Measurements from ENCODE around the gene LMF1. TPM values are rescaled to one million over a fixed set of nuclear protein-coding genes. Genes with fewer than 3 reads are reported as not detected.

LMF1 gene
- total RNA-seq, 2 experiments from 2014 or later = 17.0 to 31.4 TPM

DNA sequence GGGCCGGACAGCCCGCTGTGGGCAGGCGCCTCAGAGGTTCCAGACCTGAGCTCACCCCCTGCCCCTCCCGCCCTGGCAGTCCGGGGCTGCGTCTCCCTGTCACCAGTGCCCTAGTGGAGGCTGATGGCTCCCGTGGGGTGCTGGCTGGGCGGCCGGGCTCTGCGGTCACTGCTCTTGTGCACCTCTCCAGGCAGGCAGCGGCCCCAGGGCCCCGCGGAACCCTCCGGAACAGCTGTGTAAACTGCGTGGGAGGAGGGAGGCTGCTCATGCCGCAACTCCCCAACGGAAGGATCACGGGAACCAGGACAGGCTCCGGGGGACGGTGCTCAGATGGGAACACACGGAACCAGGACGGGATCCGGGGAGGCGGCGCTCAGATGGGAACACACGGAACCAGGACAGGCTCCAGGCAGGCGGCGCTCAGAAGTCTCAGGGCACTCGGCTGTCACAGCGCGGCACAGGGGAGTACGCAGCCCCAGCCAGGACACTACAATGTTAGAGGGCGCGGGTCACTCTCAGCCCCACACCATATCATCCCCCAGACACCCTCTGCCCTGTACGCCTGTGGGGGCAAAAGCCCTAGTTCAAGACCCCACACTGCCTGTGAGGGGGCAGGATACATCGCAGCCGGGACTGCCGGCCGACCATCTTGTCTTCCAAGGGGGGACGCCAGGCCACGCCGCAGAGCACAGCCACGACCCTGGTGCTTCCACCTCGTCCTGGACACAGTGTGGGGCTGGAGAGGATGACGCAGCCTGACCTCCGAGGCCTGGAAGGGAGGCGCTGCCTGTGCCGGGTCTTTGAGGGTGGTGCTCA, 96.2 kb downstream of the LMF1 start:
- POLR2A ChIA-PET = no interaction called here
- H3K4me2 ChIP-seq (ENCODE audit: low read length) = no peak overlapping the region
- no peaks in the 10 kb centered on the region for H3K9me2 ChIP-seq (ENCODE audit: insufficient read depth, low read length)
- no peak overlapping the region for H3K4me3 ChIP-seq (ENCODE audit: low read depth, low read length, poor library complexity, severe bottlenecking)
- no peak for DNase-seq (ENCODE audit: low spot score)
- intact Hi-C loops (cut with micrococcal nuclease; ENCODE audit: unreplicated experiment) = no loop called here
- no peaks in the 10 kb centered on the region for H3K9me3 ChIP-seq (ENCODE audit: low read length)
- no TSS peak for BruUV-seq (replicated peaks)
- no peak overlapping the region for H3K27ac ChIP-seq (ENCODE audit: low read depth, low read length, poor library complexity, severe bottlenecking)
- H3K4me1 ChIP-seq (ENCODE audit: insufficient read depth, low read length, poor library complexity, severe bottlenecking) = peaks cover 2% of the 10 kb centered on the region
- no peaks in the 10 kb centered on the region for H4K20me1 ChIP-seq (ENCODE audit: insufficient read depth, low read length)
- TF ChIP-seq EZH2phosphoT487 (IDR thresholded peaks at IDR 0.05; ENCODE audit: borderline replicate concordance, low read depth, low read length) = no peak
- TF ChIP-seq, protein P1, sequence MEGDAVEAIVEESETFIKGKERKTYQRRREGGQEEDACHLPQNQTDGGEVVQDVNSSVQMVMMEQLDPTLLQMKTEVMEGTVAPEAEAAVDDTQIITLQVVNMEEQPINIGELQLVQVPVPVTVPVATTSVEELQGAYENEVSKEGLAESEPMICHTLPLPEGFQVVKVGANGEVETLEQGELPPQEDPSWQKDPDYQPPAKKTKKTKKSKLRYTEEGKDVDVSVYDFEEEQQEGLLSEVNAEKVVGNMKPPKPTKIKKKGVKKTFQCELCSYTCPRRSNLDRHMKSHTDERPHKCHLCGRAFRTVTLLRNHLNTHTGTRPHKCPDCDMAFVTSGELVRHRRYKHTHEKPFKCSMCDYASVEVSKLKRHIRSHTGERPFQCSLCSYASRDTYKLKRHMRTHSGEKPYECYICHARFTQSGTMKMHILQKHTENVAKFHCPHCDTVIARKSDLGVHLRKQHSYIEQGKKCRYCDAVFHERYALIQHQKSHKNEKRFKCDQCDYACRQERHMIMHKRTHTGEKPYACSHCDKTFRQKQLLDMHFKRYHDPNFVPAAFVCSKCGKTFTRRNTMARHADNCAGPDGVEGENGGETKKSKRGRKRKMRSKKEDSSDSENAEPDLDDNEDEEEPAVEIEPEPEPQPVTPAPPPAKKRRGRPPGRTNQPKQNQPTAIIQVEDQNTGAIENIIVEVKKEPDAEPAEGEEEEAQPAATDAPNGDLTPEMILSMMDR (conservative IDR thresholded peaks at IDR 0.05; ENCODE audit: low read length) = no peak
- H2AFZ ChIP-seq (ENCODE audit: low read length) = no peak overlapping the region
- CTCF ChIA-PET (ENCODE audit: unreplicated experiment) = no interaction called here
- no peaks in the 10 kb centered on the region for H3K79me2 ChIP-seq (ENCODE audit: insufficient read depth, low read depth, low read length)
- H3K36me3 ChIP-seq (ENCODE audit: insufficient read depth, low read length) = no peaks in the 10 kb centered on the region

DNA sequence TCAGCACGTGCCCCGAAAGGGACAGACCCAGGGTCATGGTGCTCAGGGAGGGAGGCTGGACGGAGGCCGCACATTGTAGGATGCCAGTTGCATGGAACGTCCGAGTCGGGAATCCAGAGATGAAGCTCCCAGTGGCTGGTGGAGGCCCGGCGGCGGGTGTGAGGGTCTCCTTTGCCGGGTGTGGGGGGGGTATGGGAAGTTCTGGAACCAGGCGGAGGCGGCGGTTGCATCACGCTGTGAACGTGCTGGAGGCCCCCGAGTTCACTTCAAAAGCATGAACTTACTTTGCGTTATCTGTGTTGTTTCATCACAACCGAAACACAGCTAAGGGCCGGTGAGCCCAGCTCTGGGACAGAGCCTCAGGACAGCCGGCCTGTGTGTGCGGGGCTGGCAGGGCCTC, 96.9 kb downstream of the LMF1 start:
- Histone ChIP-seq H3K36me3 (ENCODE audit: insufficient read depth, low read length) (no peaks in the 10 kb centered on the region), H3K9me2 (ENCODE audit: insufficient read depth, low read length) (no peaks in the 10 kb centered on the region)
- CTCF ChIA-PET (ENCODE audit: unreplicated experiment) = no interaction called here

DNA sequence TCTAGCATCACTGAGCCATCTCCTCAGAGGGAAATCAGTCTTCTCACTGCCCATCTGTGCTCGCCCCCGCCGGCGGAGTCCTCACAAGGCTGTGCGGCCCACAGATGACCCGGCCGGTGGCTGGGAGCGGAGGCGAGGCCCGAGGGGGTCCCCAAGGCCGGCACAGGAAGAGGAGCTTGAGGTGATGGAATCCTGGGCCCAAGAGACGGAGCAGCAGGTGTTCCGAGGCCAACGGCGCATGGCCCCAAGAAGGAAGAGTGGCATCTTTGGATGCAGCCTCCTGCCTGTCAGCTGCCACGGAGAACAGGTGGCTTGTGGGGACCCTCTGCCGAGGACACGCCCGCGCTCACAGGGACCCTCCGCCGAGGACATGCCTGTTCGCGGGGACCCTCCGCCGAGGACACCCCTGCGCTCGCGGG, 97.5 kb downstream of the LMF1 start:
- Histone ChIP-seq H3K36me3 (ENCODE audit: insufficient read depth, low read length) (no peaks in the 10 kb centered on the region), H3K9me2 (ENCODE audit: insufficient read depth, low read length) (no peaks in the 10 kb centered on the region), H3K9me3 (ENCODE audit: low read length) (no peaks in the 10 kb centered on the region), H3K4me1 (ENCODE audit: insufficient read depth, low read length, poor library complexity, severe bottlenecking) (peaks cover 2% of the 10 kb centered on the region), H3K27ac (ENCODE audit: low read depth, low read length, poor library complexity, severe bottlenecking) (no peak overlapping the region), H3K4me3 (ENCODE audit: low read depth, low read length, poor library complexity, severe bottlenecking) (no peak overlapping the region), H3K4me2 (ENCODE audit: low read length) (no peak overlapping the region), H2AFZ (ENCODE audit: low read length) (no peak overlapping the region), H4K20me1 (ENCODE audit: insufficient read depth, low read length) (no peaks in the 10 kb centered on the region), H3K79me2 (ENCODE audit: insufficient read depth, low read depth, low read length) (no peaks in the 10 kb centered on the region)
- BruUV-seq (replicated peaks) = no TSS peak
- POLR2A ChIA-PET = no interaction called here
- DNase-seq (ENCODE audit: low spot score) = no peak
- no peak for TF ChIP-seq EZH2phosphoT487 (IDR thresholded peaks at IDR 0.05; ENCODE audit: borderline replicate concordance, low read depth, low read length)
- CTCF ChIA-PET (ENCODE audit: unreplicated experiment) = no interaction called here
- intact Hi-C loops (cut with micrococcal nuclease; ENCODE audit: unreplicated experiment) = no loop called here

More for the DNA sequence above, 96.9 kb downstream of the LMF1 start:
- POLR2A ChIA-PET = no interaction called here
- Histone ChIP-seq H3K79me2 (ENCODE audit: insufficient read depth, low read depth, low read length) (no peaks in the 10 kb centered on the region), H3K27ac (ENCODE audit: low read depth, low read length, poor library complexity, severe bottlenecking) (no peak overlapping the region), H3K4me2 (ENCODE audit: low read length) (no peak overlapping the region), H3K9me3 (ENCODE audit: low read length) (no peaks in the 10 kb centered on the region), H4K20me1 (ENCODE audit: insufficient read depth, low read length) (no peaks in the 10 kb centered on the region), H3K4me1 (ENCODE audit: insufficient read depth, low read length, poor library complexity, severe bottlenecking) (peaks cover 2% of the 10 kb centered on the region), H2AFZ (ENCODE audit: low read length) (no peak overlapping the region), H3K4me3 (ENCODE audit: low read depth, low read length, poor library complexity, severe bottlenecking) (no peak overlapping the region)
- intact Hi-C loops (cut with micrococcal nuclease; ENCODE audit: unreplicated experiment) = no loop called here
- BruUV-seq (replicated peaks) = no TSS peak
- TF ChIP-seq, protein P1 (conservative IDR thresholded peaks at IDR 0.05; ENCODE audit: low read length) = no peak
- no peak for TF ChIP-seq EZH2phosphoT487 (IDR thresholded peaks at IDR 0.05; ENCODE audit: borderline replicate concordance, low read depth, low read length)
- DNase-seq (ENCODE audit: low spot score) = no peak

Data from OCI-LY7 (cell line).